K562 (cell line): ENCODE data around the gene CCDC106. TPM values are rescaled to one million over a fixed set of nuclear protein-coding genes. Genes with fewer than 3 reads are reported as not detected.

Experiments
- BHLHE40 ChIP-seq: IDR thresholded peaks from 2 replicates; pipeline ENCODE4 v1.6.1; 2011; ENCODE audit warnings: low read length, improper control_type of control experiment
- BRD4 ChIP-seq: fragments of 200-600 bp; sonication (generic); IDR thresholded peaks from 2 replicates; pipeline ENCODE4 v1.6.1; 2017; ENCODE audit warnings: inconsistent platforms
- DDX20 ChIP-seq: fragments of 450-650 bp; IDR thresholded peaks from 2 replicates; pipeline ENCODE4 v1.6.1; 2016; ENCODE audit warnings: missing genetic modification characterization, low read depth, mild to moderate bottlenecking, missing compliant biosample characterization, moderate library complexity
- GABPA ChIP-seq: fragments of 200-800 bp; sonication (Bioruptor generic); conservative IDR thresholded peaks from 2 replicates; pipeline ENCODE4 v1.6.1; 2016; ENCODE audit warnings: low read depth, missing genetic modification characterization, missing compliant biosample characterization
- HDAC1 ChIP-seq, 2 experiments: fragments of 450-650 bp; IDR thresholded peaks; 2 replicates each; pipeline ENCODE4 v1.6.1; 2016 to 2017; ENCODE audit warnings: inconsistent platforms in 1 of 2, mild to moderate bottlenecking in 1 of 2, moderate library complexity in 1 of 2
- KDM5B ChIP-seq: fragments of 200-600 bp; sonication (generic); IDR thresholded peaks from 2 replicates; pipeline ENCODE4 v1.6.1; 2012; ENCODE audit warnings: low read depth, mild to moderate bottlenecking, moderate library complexity, low read length, control low read depth, inconsistent platforms; ENCODE audit not compliant: insufficient replicate concordance
- MYC ChIP-seq, 2 experiments: fragments of 250-450 bp in 1 of 2; sonication (Bioruptor Pico) in 1 of 2; IDR thresholded peaks; 2 replicates each; pipeline versions ENCODE4 v1.5.1 to v1.6.1; 2012 to 2021; ENCODE audit warnings: low read depth in 2 of 2, borderline replicate concordance in 1 of 2, improper control_type of control experiment in 1 of 2, low read length in 1 of 2, mild to moderate bottlenecking in 1 of 2, moderate library complexity in 1 of 2
- NFE2L1 ChIP-seq: fragments of 450-650 bp; IDR thresholded peaks from 2 replicates; pipeline ENCODE4 v1.6.1; 2016; ENCODE audit warnings: missing genetic modification characterization, low read depth, mild to moderate bottlenecking, missing compliant biosample characterization, moderate library complexity, borderline replicate concordance
- SNRNP70 ChIP-seq: fragments of 200-400 bp; formaldehyde crosslinking; optimal IDR thresholded peaks from 2 replicates; pipeline ENCODE3; 2017; ENCODE audit warnings: low read depth, low read length
- TSC22D4 ChIP-seq: fragments of 450-650 bp; IDR thresholded peaks from 2 replicates; pipeline ENCODE4 v1.6.1; 2016; ENCODE audit warnings: missing genetic modification characterization, missing biosample characterization, control low read depth
- ZBTB8A ChIP-seq: fragments of 450-650 bp; IDR thresholded peaks from 2 replicates; pipeline ENCODE4 v1.6.1; 2018; ENCODE audit warnings: mild to moderate bottlenecking, moderate library complexity; ENCODE audit not compliant: partially characterized antibody
- ZNF217 ChIP-seq: sonication (generic); formaldehyde crosslinking; IDR thresholded peaks from 2 replicates; pipeline ENCODE4 v1.8.0; 2022; ENCODE audit warnings: mild to moderate bottlenecking, missing genetic modification reagents
- ZNF75A ChIP-seq: fragments of 450-650 bp; formaldehyde crosslinking; IDR thresholded peaks from 2 replicates; pipeline ENCODE4 v1.4.0; 2020; ENCODE audit warnings: mild to moderate bottlenecking
- polyA plus RNA-seq, 8 experiments: library from polyadenylated mRNA; depleted of rRNA in 4 of 8; stranded (reverse) in 5 of 8; unstranded in 3 of 8; fragments of >200 nt; fragmentation: Nextera tagmentation in 2 of 8; fragmentation: Illumina TruSeq in 1 of 8; extraction: Ambion mirVana in 2 of 8; extraction: Trizol in 1 of 8; gene quantifications; 2 replicates each; pipeline versions ENCODE4 v1.2.1 to v1.2.3, GENCODE V29; 2011 to 2014; ENCODE audit warnings: inconsistent platforms in 1 of 8, missing spikeins in 1 of 8
- total RNA-seq, 7 experiments: library from RNA; depleted of rRNA in 6 of 7; stranded (reverse); fragments of >200 nt in 6 of 7; fragmentation: Illumina TruSeq in 2 of 7; extraction: Trizol in 2 of 7; gene quantifications; 2 replicates each; pipeline versions ENCODE4 v1.2.1 to v1.2.3, GENCODE V29; 2011 to 2021; ENCODE audit warnings: low replicate concordance in 1 of 7
- TF ChIP-seq, protein P1 (sequence below): fragments of 200-800 bp; sonication (Bioruptor generic); IDR thresholded peaks from 2 replicates; pipeline ENCODE4 v1.6.1; 2017; ENCODE audit warnings: missing genetic modification characterization, missing compliant biosample characterization
- TF ChIP-seq, protein P2 (sequence below), 2 experiments: fragments of 450-650 bp; conservative IDR thresholded peaks; 2 replicates each; pipeline ENCODE4 v1.6.1; 2017; ENCODE audit warnings: mild to moderate bottlenecking in 2 of 2, moderate library complexity in 2 of 2
- TF ChIP-seq, protein P3 (sequence below): sonication (generic); formaldehyde crosslinking; IDR thresholded peaks from 2 replicates; pipeline ENCODE4 v1.8.0; 2022; ENCODE audit warnings: missing genetic modification reagents, mild to moderate bottlenecking, moderate library complexity, borderline replicate concordance

The CCDC106 gene
- total and polyA plus RNA-seq, 9 of the 15 experiments (the other 6 are each of a cell fraction or from before 2014, with no cell fraction given), result 0.10 to 27.5 (median 15.0) TPM; not detected in 1

DNA sequence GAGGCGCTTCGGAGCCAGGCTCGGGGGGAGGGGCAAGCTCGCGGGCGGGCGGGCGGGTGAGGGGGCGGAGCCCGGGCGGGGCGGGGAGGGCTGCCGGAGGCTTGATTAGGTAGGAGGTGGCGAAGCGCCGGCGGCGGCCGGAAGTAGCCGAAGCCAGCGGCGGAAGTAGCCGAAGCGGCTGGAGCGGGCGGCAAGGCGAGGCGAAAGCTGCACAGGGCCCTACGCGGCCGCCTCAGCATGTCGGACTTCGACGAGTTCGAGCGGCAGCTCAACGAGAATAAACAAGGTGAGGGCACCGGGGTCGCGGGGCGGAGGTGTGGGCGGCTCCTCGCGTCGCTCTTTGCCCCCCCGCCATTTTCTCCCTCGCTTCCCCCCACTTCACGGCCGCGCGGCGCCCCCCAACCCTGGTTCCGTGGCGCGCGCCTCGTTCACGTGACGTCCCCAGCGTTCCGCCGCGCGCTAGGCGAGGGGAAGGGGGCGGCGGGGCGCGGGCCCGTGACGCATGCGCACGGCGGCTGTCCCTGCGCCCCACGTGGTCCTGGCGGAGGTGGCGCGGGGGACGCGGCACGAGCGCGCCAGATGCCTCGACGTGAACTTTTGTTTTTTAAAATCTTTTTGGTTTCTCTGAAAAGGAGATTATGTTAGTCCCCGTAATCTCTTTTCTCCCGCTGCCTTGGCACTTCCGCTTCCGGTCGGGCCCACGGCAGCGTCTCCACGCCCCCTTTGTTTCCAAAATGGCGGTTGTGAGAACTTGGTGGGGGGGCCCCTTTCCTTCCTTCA, 7.0 kb downstream of the CCDC106 start, which contains the start of gene U2AF2 (continued):
- TF ChIP-seq ZNF75A (CRISPR knock-in tag), result no peak
- no peak for TF ChIP-seq SNRNP70
- TF ChIP-seq ZNF217 (CRISPR knock-in tag), result no peak
- TF ChIP-seq HDAC1 (IDR thresholded peaks at IDR 0.05), result peak in 1 of 2 experiments; percentile 90; a peak in 2 of 4 replicates
- TF ChIP-seq NFE2L1 (tag), result no peak
- peak; percentile 97 for TF ChIP-seq BRD4
- no peak for TF ChIP-seq DDX20 (tag)
- TF ChIP-seq TSC22D4, result no peak
- TF ChIP-seq, protein P1, sequence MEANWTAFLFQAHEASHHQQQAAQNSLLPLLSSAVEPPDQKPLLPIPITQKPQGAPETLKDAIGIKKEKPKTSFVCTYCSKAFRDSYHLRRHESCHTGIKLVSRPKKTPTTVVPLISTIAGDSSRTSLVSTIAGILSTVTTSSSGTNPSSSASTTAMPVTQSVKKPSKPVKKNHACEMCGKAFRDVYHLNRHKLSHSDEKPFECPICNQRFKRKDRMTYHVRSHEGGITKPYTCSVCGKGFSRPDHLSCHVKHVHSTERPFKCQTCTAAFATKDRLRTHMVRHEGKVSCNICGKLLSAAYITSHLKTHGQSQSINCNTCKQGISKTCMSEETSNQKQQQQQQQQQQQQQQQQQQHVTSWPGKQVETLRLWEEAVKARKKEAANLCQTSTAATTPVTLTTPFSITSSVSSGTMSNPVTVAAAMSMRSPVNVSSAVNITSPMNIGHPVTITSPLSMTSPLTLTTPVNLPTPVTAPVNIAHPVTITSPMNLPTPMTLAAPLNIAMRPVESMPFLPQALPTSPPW (CRISPR knock-in tag), result peak; percentile 86
- TF ChIP-seq, protein P2, sequence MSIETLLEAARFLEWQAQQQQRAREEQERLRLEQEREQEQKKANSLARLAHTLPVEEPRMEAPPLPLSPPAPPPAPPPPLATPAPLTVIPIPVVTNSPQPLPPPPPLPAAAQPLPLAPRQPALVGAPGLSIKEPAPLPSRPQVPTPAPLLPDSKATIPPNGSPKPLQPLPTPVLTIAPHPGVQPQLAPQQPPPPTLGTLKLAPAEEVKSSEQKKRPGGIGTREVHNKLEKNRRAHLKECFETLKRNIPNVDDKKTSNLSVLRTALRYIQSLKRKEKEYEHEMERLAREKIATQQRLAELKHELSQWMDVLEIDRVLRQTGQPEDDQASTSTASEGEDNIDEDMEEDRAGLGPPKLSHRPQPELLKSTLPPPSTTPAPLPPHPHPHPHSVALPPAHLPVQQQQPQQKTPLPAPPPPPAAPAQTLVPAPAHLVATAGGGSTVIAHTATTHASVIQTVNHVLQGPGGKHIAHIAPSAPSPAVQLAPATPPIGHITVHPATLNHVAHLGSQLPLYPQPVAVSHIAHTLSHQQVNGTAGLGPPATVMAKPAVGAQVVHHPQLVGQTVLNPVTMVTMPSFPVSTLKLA (conservative IDR thresholded peaks at IDR 0.05), result peak; percentile 98 to 99
- peak; percentile 97 for TF ChIP-seq MYC (IDR thresholded peaks at IDR 0.05; ENCODE audit: low read depth, low read length)
- no peak for TF ChIP-seq MYC (CRISPR knock-in tag; IDR thresholded peaks at IDR 0.05; ENCODE audit: borderline replicate concordance, low read depth)
- TF ChIP-seq, protein P3, sequence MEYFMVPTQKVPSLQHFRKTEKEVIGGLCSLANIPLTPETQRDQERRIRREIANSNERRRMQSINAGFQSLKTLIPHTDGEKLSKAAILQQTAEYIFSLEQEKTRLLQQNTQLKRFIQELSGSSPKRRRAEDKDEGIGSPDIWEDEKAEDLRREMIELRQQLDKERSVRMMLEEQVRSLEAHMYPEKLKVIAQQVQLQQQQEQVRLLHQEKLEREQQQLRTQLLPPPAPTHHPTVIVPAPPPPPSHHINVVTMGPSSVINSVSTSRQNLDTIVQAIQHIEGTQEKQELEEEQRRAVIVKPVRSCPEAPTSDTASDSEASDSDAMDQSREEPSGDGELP (CRISPR knock-in tag), result no peak
- peak; percentile 77 for TF ChIP-seq BHLHE40
- no peak for TF ChIP-seq ZBTB8A
- peak; percentile 95 for TF ChIP-seq GABPA (tag)
- TF ChIP-seq KDM5B, result peak; percentile 81
